Measurements from ENCODE around the gene ADGRA1.

GRCh38 chr10:133143200-133143533 lies 55.4 kb downstream of the ADGRA1 start:
- TF ChIP-seq CTCF (IDR thresholded peaks at IDR 0.05): no peak
- no peak for TF ChIP-seq POLR2A (IDR thresholded peaks at IDR 0.05)
